Omental fat pad (tissue), 4 donors: ENCODE results near the gene JMJD1C. TPM values are rescaled to one million over a fixed set of nuclear protein-coding genes. Genes with fewer than 3 reads are reported as not detected.

Experiments
- ATAC-seq: fragments of 150-250 bp; one replicate; pipeline ENCODE4 v1.9.1; 2016; ENCODE audit warnings: mild to moderate bottlenecking, moderate library complexity; ENCODE audit not compliant: low FRiP score
- DNase-seq: peaks from one replicate; pipeline ENCODE4 v3.0.0-alpha.2; 2019; ENCODE audit warnings: low spot score
- total RNA-seq, 4 donors: library from RNA; depleted of rRNA; stranded (reverse); fragments of >200 nt; gene quantifications; one replicate each; pipeline ENCODE4 v1.1.0, GENCODE V29; 2016
- TF ChIP-seq, protein P1 (sequence below), 3 donors: fragments of 450-650 bp; IDR thresholded peaks; one replicate each; pipeline ENCODE4 v1.5.1; 2016 to 2017; ENCODE audit warnings: antibody characterized with exemption in 3 of 3, mild to moderate bottlenecking in 3 of 3, moderate library complexity in 2 of 3

JMJD1C gene
- total RNA-seq, 4 donors from 2014 or later = 99.8 to 179 (median 149) TPM

DNA sequence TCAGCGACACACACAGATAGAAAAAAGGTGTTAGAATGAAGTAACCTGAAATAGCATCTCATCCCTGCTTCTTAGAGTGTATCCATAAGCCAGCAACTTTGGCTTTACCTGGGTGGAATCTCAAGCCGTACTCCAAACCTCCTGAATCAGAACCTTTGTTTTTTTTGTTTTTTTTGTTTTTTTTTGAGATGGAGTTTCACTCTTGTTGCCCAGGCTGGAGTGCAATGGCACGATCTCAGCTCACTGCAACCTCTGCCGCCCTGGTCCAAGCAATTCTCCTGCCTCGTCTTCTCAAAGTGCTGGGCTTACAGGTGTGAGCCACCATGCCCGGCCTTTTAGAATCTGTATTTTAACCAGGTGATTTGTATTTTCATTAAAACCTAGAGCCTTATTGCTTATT lies 323.6 kb downstream of the JMJD1C start:
- TF ChIP-seq, protein P1, sequence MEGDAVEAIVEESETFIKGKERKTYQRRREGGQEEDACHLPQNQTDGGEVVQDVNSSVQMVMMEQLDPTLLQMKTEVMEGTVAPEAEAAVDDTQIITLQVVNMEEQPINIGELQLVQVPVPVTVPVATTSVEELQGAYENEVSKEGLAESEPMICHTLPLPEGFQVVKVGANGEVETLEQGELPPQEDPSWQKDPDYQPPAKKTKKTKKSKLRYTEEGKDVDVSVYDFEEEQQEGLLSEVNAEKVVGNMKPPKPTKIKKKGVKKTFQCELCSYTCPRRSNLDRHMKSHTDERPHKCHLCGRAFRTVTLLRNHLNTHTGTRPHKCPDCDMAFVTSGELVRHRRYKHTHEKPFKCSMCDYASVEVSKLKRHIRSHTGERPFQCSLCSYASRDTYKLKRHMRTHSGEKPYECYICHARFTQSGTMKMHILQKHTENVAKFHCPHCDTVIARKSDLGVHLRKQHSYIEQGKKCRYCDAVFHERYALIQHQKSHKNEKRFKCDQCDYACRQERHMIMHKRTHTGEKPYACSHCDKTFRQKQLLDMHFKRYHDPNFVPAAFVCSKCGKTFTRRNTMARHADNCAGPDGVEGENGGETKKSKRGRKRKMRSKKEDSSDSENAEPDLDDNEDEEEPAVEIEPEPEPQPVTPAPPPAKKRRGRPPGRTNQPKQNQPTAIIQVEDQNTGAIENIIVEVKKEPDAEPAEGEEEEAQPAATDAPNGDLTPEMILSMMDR (IDR thresholded peaks at IDR 0.05) = no peak
- no peak for ATAC-seq
- DNase-seq = no peak

GRCh38 chr10:63140077-63140476 lies 325.7 kb downstream of the JMJD1C start:
- ATAC-seq = no peak
- TF ChIP-seq, protein P1 (IDR thresholded peaks at IDR 0.05) = no peak
- DNase-seq = no peak

DNA sequence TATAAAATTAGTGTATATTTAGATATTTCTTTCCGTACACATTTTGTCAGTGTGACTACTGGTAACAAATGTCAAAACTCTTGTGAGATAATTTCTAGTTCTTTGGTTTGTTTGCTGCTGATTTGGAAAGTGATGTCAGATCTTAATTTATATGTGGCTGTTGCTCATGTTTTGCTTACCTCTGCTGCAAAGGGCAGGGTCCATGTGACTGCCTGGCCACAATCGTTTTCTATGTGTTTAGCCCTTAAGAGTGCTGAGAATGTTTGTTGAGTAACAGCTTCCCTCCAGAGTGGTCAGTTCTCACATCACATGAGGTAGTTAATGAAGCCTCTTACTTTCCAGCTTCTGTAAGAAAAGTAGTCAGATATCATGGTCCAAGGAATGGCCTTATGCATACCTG lies 328.5 kb downstream of the JMJD1C start:
- no peak for ATAC-seq
- TF ChIP-seq, protein P1 (IDR thresholded peaks at IDR 0.05) = no peak
- no peak for DNase-seq

DNA sequence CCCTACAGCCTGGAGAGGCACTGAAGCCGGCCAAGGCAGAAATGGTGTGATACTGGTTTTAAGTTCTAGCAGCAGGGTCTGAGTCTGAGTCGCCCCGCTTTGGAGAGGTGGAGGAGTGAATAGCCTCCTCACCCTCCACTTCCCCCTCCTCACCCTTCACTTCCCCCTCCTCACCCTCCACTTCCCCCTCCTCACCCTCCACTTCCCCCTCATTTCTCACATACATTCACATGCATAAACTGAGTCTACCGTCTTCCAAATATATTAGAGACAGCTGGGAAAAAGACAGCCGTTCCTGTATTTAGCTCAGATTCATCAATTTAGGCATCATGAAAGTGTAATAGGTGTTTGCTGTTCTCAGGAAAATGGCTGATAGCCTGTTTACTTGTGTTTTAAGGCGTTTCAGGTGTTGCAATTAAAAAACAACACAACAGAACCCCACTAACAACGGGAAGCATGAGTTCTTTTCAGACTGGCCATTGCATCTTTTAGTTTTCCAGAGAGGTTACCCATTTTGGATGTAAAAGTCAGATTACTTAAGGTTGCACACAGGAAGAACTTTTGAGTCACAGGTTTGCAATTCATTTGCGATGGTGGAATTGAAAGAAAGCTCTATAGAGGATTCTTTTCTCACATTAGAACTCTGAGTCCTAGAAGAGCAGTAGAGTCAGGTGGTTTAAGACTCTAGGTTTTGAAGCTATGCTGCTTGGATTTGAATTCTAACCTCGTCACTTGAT lies 331.8 kb downstream of the JMJD1C start:
- ATAC-seq (no peak), DNase-seq (no peak)
- TF ChIP-seq, protein P1 (IDR thresholded peaks at IDR 0.05) = no peak

DNA sequence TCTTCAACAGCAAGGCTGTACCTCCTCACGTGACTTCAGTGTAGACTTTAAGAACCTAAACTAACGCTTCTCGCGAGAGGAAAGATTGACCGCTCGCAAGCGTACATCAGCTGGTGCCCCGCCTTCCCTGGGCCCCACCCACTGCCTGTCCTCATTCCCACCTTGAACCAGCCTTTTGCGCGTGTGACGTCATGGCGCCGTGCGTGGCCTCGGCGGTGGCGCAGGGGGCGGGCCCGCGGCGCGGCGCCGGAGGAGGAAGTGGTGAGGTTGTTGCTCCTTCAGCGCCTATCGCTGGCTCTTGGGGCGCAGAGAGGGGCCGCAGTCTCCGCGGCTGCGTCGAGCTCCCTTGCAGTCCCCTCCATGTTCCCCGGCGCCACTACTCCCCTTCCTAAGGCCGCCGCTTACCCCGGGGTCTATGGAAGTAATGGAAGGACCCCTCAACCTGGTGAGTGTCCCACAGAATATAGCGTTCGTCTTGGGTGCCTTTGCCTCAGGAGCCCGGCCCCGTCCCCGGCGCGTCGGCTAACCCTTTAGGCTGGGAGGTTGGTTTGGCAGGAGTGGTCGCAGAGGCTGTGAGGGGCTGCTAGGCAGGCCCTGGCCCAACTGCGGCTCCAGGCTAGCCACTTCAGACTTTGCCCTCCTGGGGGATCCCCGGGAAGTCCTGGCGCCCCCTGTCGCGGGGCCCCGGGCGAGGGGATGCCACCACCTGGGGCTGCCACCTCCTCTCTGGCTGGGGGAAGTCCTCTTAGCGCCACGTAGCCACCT lies 332.5 kb downstream of the JMJD1C start, which contains the start of gene NRBF2:
Gene NRBF2, plus strand, starts transcription at position 273 of the 765 bp plus-strand sequence. Its CDS starts 143 bp downstream, at position 416.
- ATAC-seq (peak; percentile 98), DNase-seq (peak; percentile 92)
- TF ChIP-seq, protein P1 (IDR thresholded peaks at IDR 0.05) = no peak

GRCh38 chr10:63132651-63133055 lies 333.1 kb downstream of the JMJD1C start:
- ATAC-seq (peak; percentile 4), DNase-seq (no peak)
- TF ChIP-seq, protein P1 (IDR thresholded peaks at IDR 0.05) = no peak
